Panc1 (cell line): ENCODE measurements around the gene LINGO3. TPM values are rescaled to one million over a fixed set of nuclear protein-coding genes. Genes with fewer than 3 reads are reported as not detected.

Source experiments
- ATAC-seq: fragments of 200-7000 bp; cut with Tn5 transposase; 2 replicates; pipeline ENCODE4 v1.9.1; 2020; ENCODE audit warnings: mild to moderate bottlenecking, moderate library complexity
- BruUV-seq: library from RNA; stranded (reverse); fragments of 400-500 nt; replicated peaks from 2 replicates; lab custom pipeline; 2021; lab: Mats Ljungman, UMichigan
- CTCF ChIA-PET: fragments of 300-600 bp; sonication (Branson Sonifier 250); formaldehyde crosslinking; loops from one replicate; lab custom pipeline; 2022; ENCODE audit warnings: antibody characterized with exemption; lab: Charles Lee
- POLR2A ChIA-PET: fragments of 300-600 bp; sonication (Branson Sonifier 250); formaldehyde crosslinking; loops from one replicate; lab custom pipeline; 2022; ENCODE audit warnings: antibody characterized with exemption; lab: Charles Lee
- DNase-seq: peaks from one replicate; pipeline ENCODE4 v3.0.0-alpha.2; 2010; ENCODE audit warnings: low read depth, low spot score
- H3K27ac ChIP-seq: 2 replicates; pipeline ENCODE4 v1.5.1; 2011; ENCODE audit warnings: mild to moderate bottlenecking, low read length, inconsistent platforms
- H3K27me3 ChIP-seq: fragments of 200-500 bp; sonication (Bioruptor generic); 2 replicates; pipeline ENCODE4 v1.6.0; 2014; ENCODE audit warnings: low read length, inconsistent platforms; ENCODE audit not compliant: control insufficient read depth, insufficient read depth
- H3K36me3 ChIP-seq: fragments of 200-500 bp; sonication (Bioruptor generic); 2 replicates; pipeline ENCODE4 v1.5.1; 2014; ENCODE audit warnings: inconsistent platforms, mild to moderate bottlenecking, low read length, moderate library complexity; ENCODE audit not compliant: control insufficient read depth, insufficient read depth
- H3K4me1 ChIP-seq: 2 replicates; pipeline ENCODE4 v1.5.1; 2011; ENCODE audit warnings: inconsistent platforms, mild to moderate bottlenecking, low read length, moderate library complexity; ENCODE audit not compliant: control insufficient read depth, insufficient read depth
- H3K4me3 ChIP-seq, 2 experiments: 2 replicates each; pipeline ENCODE4 v1.5.1; 2011 to 2012; ENCODE audit warnings: low read depth in 2 of 2, low read length in 2 of 2, mild to moderate bottlenecking in 2 of 2, inconsistent platforms in 1 of 2, moderate library complexity in 1 of 2
- H3K9me3 ChIP-seq: fragments of 200-500 bp; sonication (Bioruptor generic); 2 replicates; pipeline ENCODE4 v1.5.1; 2014; ENCODE audit warnings: low read depth, mild to moderate bottlenecking, inconsistent platforms, low read length, moderate library complexity; ENCODE audit not compliant: control insufficient read depth, insufficient read depth
- CTCF ChIP-seq: fragments of 450-650 bp; IDR thresholded peaks from 2 replicates; pipeline ENCODE4 v1.5.1; 2017; ENCODE audit warnings: mild to moderate bottlenecking
- POLR2AphosphoS5 ChIP-seq: IDR thresholded peaks from 2 replicates; pipeline ENCODE4 v1.6.1; 2012; ENCODE audit warnings: mild to moderate bottlenecking, low read depth, low read length, moderate library complexity
- REST ChIP-seq, 2 experiments: IDR thresholded peaks; 2 replicates each; pipeline ENCODE4 v1.6.1; 2011 to 2012; ENCODE audit warnings: low read depth in 2 of 2, control low read depth in 1 of 2, low read length in 1 of 2, mild to moderate bottlenecking in 1 of 2, moderate library complexity in 1 of 2; ENCODE audit not compliant: insufficient read depth in 1 of 2
- SIN3A ChIP-seq: IDR thresholded peaks from 2 replicates; pipeline ENCODE4 v1.6.1; 2012; ENCODE audit warnings: low read depth, mild to moderate bottlenecking, low read length, moderate library complexity, borderline replicate concordance; ENCODE audit not compliant: insufficient read depth
- TCF7L2 ChIP-seq: IDR thresholded peaks from 2 replicates; pipeline ENCODE4 v1.6.1; 2011; ENCODE audit warnings: mild to moderate bottlenecking, low read depth, low read length, inconsistent platforms
- in situ Hi-C: cut with HindIII; loops from 2 replicates; pipeline ENCODE4 v1.10.0; 2016; ENCODE audit warnings: low sequenced_read_pairs, low pct_unique_long_range_greater_than_20kb
- intact Hi-C: fragments of 100-400 bp; cut with micrococcal nuclease; formaldehyde crosslinking; loops from one replicate; pipeline ENCODE4 v1.10.0; 2022; ENCODE audit not compliant: unreplicated experiment
- total RNA-seq: library from RNA; stranded (reverse); gene quantifications from one replicate; pipeline ENCODE4 v1.2.1, GENCODE V29; 2021; ENCODE audit not compliant: unreplicated experiment

Gene LINGO3
- total RNA-seq, 1 experiment from 2014 or later = 0.13 TPM

GRCh38 chr19:2296141-2296540 is 11.8 kb downstream of the LINGO3 start:
- Histone ChIP-seq H3K4me1 (no peaks in the 10 kb centered on the region), H3K9me3 (no peaks in the 10 kb centered on the region), H3K27ac (no peak overlapping the region), H3K4me3 (no peak overlapping the region), H3K36me3 (no peaks in the 10 kb centered on the region), H3K27me3 (no peaks in the 10 kb centered on the region)
- POLR2A ChIA-PET = no interaction called here
- intact Hi-C loops = no loop called here
- in situ Hi-C loops = no loop called here
- TF ChIP-seq SIN3A = no peak
- TF ChIP-seq REST (IDR thresholded peaks at IDR 0.05; ENCODE audit: insufficient read depth in 1 of 2, low read depth in 2 of 2, low read length in 1 of 2) = no peak
- TF ChIP-seq TCF7L2 = no peak
- no peak for TF ChIP-seq CTCF
- no peak for TF ChIP-seq POLR2AphosphoS5
- DNase-seq (no peak), ATAC-seq (no peak)
- CTCF ChIA-PET = no interaction called here
- no TSS peak for BruUV-seq

- intact Hi-C loops (no loop called here), in situ Hi-C loops (no loop called here)
- no peaks in the 10 kb centered on the region for H3K36me3 ChIP-seq
- TF ChIP-seq POLR2AphosphoS5 = no peak
- TF ChIP-seq TCF7L2 = no peak
- H3K27me3 ChIP-seq = no peaks in the 10 kb centered on the region
- POLR2A ChIA-PET = no interaction called here
- no peaks in the 10 kb centered on the region for H3K9me3 ChIP-seq
- no TSS peak for BruUV-seq
- H3K27ac ChIP-seq = no peak overlapping the region
- CTCF ChIA-PET = no interaction called here
- ATAC-seq (peak; percentile 58), DNase-seq (no peak)
- H3K4me3 ChIP-seq = no peak overlapping the region
- no peaks in the 10 kb centered on the region for H3K4me1 ChIP-seq
Measured at GRCh38 chr19:2294687-2295335, 13.1 kb downstream of the LINGO3 start.

- Histone ChIP-seq H3K27ac (no peak overlapping the region), H3K4me3 (no peak overlapping the region), H3K27me3 (no peaks in the 10 kb centered on the region), H3K9me3 (no peaks in the 10 kb centered on the region), H3K4me1 (no peaks in the 10 kb centered on the region), H3K36me3 (no peaks in the 10 kb centered on the region)
- intact Hi-C loops (no loop called here), in situ Hi-C loops (no loop called here)
- BruUV-seq = no TSS peak
- no peak for TF ChIP-seq CTCF
- no peak for TF ChIP-seq TCF7L2
- TF ChIP-seq SIN3A = no peak
- TF ChIP-seq POLR2AphosphoS5 = no peak
- no peak for TF ChIP-seq REST (IDR thresholded peaks at IDR 0.05; ENCODE audit: insufficient read depth in 1 of 2, low read depth in 2 of 2, low read length in 1 of 2)
- POLR2A ChIA-PET = no interaction called here
- no peak for ATAC-seq
- DNase-seq = no peak
- CTCF ChIA-PET = no interaction called here
Measured at GRCh38 chr19:2291185-2291751, 16.7 kb downstream of the LINGO3 start.
